IPS-18a (cell line): Measurements from ENCODE around the gene SNRPD3.
A peak's percentile ranks its signal among the peaks of the same experiment; 100 is the strongest.
"Not testable (repeated sequence)": the region's sequence is repeated elsewhere in the genome, so short reads cannot be mapped to it uniquely, and the experiment has no call there.

Source experiments
- H3K27ac ChIP-seq: one replicate; pipeline ENCODE4 v1.5.1; 2013; ENCODE audit warnings: low read length
- H3K27me3 ChIP-seq: one replicate; pipeline ENCODE4 v1.6.1; 2013; ENCODE audit warnings: mild to moderate bottlenecking, low read length; ENCODE audit not compliant: control insufficient read depth, insufficient read depth
- H3K36me3 ChIP-seq: one replicate; pipeline ENCODE4 v1.6.1; 2013; ENCODE audit warnings: low read depth, low read length; ENCODE audit not compliant: control insufficient read depth
- H3K4me1 ChIP-seq: one replicate; pipeline ENCODE4 v1.6.1; 2013; ENCODE audit warnings: low read depth, low read length; ENCODE audit not compliant: control insufficient read depth
- H3K4me3 ChIP-seq: one replicate; pipeline ENCODE4 v1.5.1; 2013; ENCODE audit warnings: low read length
- H3K9ac ChIP-seq: one replicate; pipeline ENCODE4 v1.6.1; 2013; ENCODE audit warnings: mild to moderate bottlenecking, low read length, moderate library complexity
- H3K9me3 ChIP-seq: one replicate; pipeline ENCODE4 v1.6.1; 2013; ENCODE audit warnings: low read depth, low read length; ENCODE audit not compliant: control insufficient read depth

The SNRPD3 gene

GRCh38 chr22:24588757-24589481 lies 33.1 kb downstream of the SNRPD3 start:
- Histone ChIP-seq H3K27ac (no peak overlapping the region), H3K4me1 (peaks cover 5% of the 10 kb centered on the region), H3K36me3 (peaks cover 6% of the 10 kb centered on the region), H3K4me3 (no peak overlapping the region), H3K9me3 (no peaks in the 10 kb centered on the region), H3K9ac (no peak overlapping the region), H3K27me3 (no peaks in the 10 kb centered on the region)

DNA sequence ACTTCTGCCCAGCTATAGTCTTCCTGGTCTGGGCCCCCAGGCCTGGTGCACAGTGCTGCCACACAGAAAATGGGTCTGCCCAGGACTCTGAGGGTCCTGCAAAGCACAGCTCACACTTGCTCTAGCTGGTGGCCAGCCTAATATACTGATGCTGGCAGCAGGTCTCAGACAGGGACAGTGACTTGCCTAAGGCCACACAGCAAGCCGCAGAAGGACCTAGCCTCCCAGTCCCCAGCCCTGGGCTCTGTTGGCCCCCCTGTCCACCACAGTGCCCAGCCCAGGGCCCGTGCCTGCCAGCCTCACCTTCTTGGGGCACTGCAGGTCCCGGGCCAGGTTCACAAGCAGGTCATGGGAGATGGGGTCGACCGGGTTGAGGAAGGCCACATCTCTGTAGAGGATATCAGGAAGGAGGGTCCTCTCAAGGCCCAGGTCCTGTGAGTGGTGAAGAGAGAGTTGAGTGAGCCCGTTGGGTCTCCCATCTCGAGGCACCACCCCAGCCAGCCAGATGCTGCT lies 33.8 kb downstream of the SNRPD3 start:
- no peak overlapping the region for H3K27ac ChIP-seq
- peaks cover 5% of the 10 kb centered on the region for H3K4me1 ChIP-seq
- H3K9me3 ChIP-seq = no peaks in the 10 kb centered on the region
- H3K9ac ChIP-seq = no peak overlapping the region
- H3K4me3 ChIP-seq = no peak overlapping the region
- peaks cover 6% of the 10 kb centered on the region for H3K36me3 ChIP-seq
- H3K27me3 ChIP-seq = no peaks in the 10 kb centered on the region

DNA sequence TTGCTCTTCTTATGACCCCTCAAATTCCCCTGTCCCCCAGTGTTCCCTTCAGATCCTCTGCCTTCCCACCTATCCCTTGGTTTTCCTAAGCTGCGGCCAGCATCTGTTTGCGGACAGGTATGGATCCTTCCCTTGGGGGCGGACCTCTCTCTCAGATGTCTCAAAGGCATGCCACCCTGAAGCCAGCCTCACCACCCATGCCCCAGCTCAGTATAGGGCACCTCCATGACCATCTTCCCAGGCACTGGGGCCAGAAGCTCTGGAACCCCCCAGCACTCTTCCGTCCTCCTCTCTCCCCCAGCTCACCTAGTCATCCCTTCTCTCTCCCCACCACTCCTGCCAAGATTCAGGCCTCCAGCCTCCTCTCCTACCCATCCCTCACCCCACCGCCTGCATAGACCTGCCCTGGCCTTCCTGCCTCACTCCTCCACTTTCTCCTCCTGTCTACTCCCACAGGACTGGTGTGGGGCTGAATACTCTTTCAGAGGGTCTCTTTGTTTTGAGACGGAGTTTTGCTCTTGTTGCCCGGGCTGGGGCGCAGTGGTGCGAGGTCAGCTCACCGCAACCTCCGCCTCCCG lies 34.9 kb downstream of the SNRPD3 start:
- H3K4me1 ChIP-seq = peaks cover 5% of the 10 kb centered on the region
- H3K36me3 ChIP-seq = peaks cover 6% of the 10 kb centered on the region
- no peak overlapping the region for H3K4me3 ChIP-seq
- H3K27me3 ChIP-seq = no peaks in the 10 kb centered on the region
- H3K9ac ChIP-seq = no peak overlapping the region
- no peaks in the 10 kb centered on the region for H3K9me3 ChIP-seq
- H3K27ac ChIP-seq = no peak overlapping the region

GRCh38 chr22:24591286-24591830 lies 35.6 kb downstream of the SNRPD3 start:
- Histone ChIP-seq H3K4me3 (no peak overlapping the region), H3K4me1 (peaks cover 5% of the 10 kb centered on the region), H3K27ac (no peak overlapping the region), H3K9ac (no peak overlapping the region), H3K9me3 (no peaks in the 10 kb centered on the region), H3K36me3 (peaks cover 6% of the 10 kb centered on the region), H3K27me3 (no peaks in the 10 kb centered on the region)

DNA sequence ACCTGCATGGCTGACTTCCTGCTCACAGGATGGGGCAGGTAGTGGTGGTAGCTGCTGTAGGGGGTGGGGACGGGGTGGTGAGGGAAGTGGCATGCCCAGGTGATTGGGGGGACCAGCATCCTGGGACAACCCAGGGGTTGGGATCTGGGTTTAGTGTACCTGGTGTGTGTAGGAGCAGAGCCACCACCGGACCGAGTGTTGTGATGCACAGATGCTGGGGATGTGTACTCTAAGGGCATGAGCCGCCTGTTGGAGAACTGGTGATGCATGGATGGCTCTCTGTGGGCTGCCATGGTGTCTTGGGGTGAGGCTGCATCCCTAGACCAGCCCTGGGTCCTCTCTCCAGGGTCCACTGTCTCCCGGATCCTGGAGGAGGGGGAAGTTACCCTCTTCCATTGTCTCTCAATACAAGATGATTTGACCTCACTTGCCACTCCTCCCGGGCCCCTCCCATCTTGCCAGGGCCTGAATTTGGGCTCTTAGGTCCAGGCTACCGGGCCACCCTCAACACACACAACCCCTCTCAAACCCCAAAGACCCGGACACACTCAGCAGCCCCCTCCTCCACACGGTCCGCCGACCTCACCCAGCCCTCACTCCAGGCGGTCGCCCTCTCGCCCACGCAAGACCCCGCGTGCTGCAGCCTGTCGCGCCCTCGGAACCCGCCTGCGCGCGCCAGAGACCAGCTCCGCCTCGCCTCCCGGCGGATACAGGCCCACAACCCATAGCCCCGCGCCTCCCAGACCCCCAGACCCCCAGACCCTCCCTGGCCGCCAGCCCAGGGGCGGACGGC lies 36.5 kb downstream of the SNRPD3 start:
- Histone ChIP-seq H3K4me1 (peaks cover 5% of the 10 kb centered on the region), H3K4me3 (peak overlapping the region; percentile 65), H3K36me3 (peaks cover 6% of the 10 kb centered on the region), H3K27me3 (no peaks in the 10 kb centered on the region), H3K9me3 (no peaks in the 10 kb centered on the region), H3K27ac (no peak overlapping the region), H3K9ac (peak overlapping the region; percentile 58)

- peak within 1 kb of the TSS; percentile 72 for H3K9ac ChIP-seq
- peaks cover 2% of the 10 kb centered on the region for H3K36me3 ChIP-seq
- peak within 1 kb of the TSS; percentile 59 for H3K27ac ChIP-seq
- no peaks in the 10 kb centered on the region for H3K9me3 ChIP-seq
- peaks cover 5% of the 10 kb centered on the region for H3K4me1 ChIP-seq
- peak within 1 kb of the TSS; percentile 65 for H3K4me3 ChIP-seq
- no peaks in the 10 kb centered on the region for H3K27me3 ChIP-seq
Observed at GRCh38 chr22:24592851-24593558, 37.2 kb downstream of the SNRPD3 start, which contains the start of gene LRRC75B. Gene LRRC75B (minus strand): TSS chr22:24593073. CDS start chr22:24593039, 34 bp downstream.

DNA sequence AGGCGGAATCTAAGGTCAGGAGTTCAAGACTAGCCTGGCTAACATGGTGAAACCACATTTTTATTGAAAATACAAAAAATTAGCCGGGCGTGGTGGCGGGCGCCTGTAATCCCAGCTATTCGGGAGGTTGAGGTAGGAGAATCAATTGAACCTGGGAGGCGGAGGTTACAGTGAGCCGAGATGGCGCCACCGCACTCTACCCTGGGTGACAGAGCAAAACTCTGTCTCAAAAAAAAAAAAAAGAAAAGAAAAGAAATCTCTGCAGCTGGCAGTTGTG lies 37.7 kb downstream of the SNRPD3 start:
- not testable (repeated sequence) for H3K36me3 ChIP-seq, H3K4me1 ChIP-seq, H3K9me3 ChIP-seq, H3K27me3 ChIP-seq, H3K27ac ChIP-seq
- Histone ChIP-seq H3K9ac (peak overlapping the region; percentile 72), H3K4me3 (peak overlapping the region; percentile 61)

- peaks cover 5% of the 10 kb centered on the region for H3K4me1 ChIP-seq
- H3K27ac ChIP-seq = no peak overlapping the region
- no peaks in the 10 kb centered on the region for H3K27me3 ChIP-seq
- H3K36me3 ChIP-seq = no peaks in the 10 kb centered on the region
- peak overlapping the region; percentile 61 for H3K4me3 ChIP-seq
- H3K9me3 ChIP-seq = no peaks in the 10 kb centered on the region
- H3K9ac ChIP-seq = no peak overlapping the region
Observed at GRCh38 chr22:24593836-24594568, 38.2 kb downstream of the SNRPD3 start.

- H3K9ac ChIP-seq = no peak overlapping the region
- H3K27ac ChIP-seq = no peak overlapping the region
Observed at GRCh38 chr22:24594569-24595120, 38.8 kb downstream of the SNRPD3 start.

GRCh38 chr22:24595228-24595627 lies 39.4 kb downstream of the SNRPD3 start:
- peaks cover 13% of the 10 kb centered on the region for H3K4me1 ChIP-seq
- H3K27me3 ChIP-seq = no peaks in the 10 kb centered on the region
- H3K9me3 ChIP-seq = no peaks in the 10 kb centered on the region
- no peak overlapping the region for H3K9ac ChIP-seq
- no peak overlapping the region for H3K27ac ChIP-seq
- no peaks in the 10 kb centered on the region for H3K36me3 ChIP-seq
- no peak overlapping the region for H3K4me3 ChIP-seq

More at GRCh38 chr22:24594569-24595120, 38.8 kb downstream of the SNRPD3 start:
- no peaks in the 10 kb centered on the region for H3K9me3 ChIP-seq
- H3K27me3 ChIP-seq = no peaks in the 10 kb centered on the region
- no peaks in the 10 kb centered on the region for H3K36me3 ChIP-seq
- no peak overlapping the region for H3K4me3 ChIP-seq
- peaks cover 11% of the 10 kb centered on the region for H3K4me1 ChIP-seq
